ENCODE results near the gene DMRTC2. TPM values are rescaled to one million over a fixed set of nuclear protein-coding genes. Genes with fewer than 3 reads are reported as not detected.

The DMRTC2 gene
- total RNA-seq, 1 donor from 2014 or later, result not detected

DNA sequence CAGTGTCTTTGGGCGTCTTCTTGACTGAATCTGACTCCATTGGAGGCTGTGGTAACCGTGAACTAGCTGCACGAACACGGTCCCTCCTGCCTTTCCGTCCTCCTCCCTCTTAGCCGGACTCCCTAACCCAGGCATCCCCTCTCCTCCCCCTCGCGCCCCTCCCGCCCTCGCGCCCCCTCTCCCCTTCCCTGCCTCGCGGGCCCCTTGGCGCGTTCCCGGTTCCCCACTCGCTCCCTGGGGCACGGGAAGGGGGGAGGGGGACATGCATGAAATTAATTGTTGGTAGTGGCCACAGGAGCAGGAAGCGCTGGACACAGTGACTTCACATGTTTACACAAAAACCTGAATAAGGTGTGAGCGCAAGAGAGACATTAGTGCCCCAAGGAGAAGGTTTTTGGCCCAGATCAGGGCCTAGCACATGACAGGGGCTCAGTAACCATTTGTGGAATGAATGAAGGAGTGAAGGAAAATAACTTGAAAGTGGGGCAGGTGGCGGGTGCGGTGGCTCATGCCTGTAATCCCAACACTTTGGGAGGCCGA lies 279 bp downstream of the DMRTC2 start:
- no peaks in the 10 kb centered on the region for H3K36me3 Mint-ChIP-seq
- H3K27ac Mint-ChIP-seq, result no peak overlapping the region
- no peak for DNase-seq (ENCODE audit: low spot score in 2 of 2, unreplicated experiment in 2 of 2)
- no peaks in the 10 kb centered on the region for H3K4me1 Mint-ChIP-seq
- H3K4me3 Mint-ChIP-seq, result no peak overlapping the region
- H3K9me3 Mint-ChIP-seq, result peaks cover 18% of the 10 kb centered on the region
- TF ChIP-seq CTCF (IDR thresholded peaks at IDR 0.05; ENCODE audit: unreplicated experiment), result no peak
- H3K27me3 Mint-ChIP-seq (ENCODE audit: low read depth), result peaks cover 21% of the 10 kb centered on the region

DNA sequence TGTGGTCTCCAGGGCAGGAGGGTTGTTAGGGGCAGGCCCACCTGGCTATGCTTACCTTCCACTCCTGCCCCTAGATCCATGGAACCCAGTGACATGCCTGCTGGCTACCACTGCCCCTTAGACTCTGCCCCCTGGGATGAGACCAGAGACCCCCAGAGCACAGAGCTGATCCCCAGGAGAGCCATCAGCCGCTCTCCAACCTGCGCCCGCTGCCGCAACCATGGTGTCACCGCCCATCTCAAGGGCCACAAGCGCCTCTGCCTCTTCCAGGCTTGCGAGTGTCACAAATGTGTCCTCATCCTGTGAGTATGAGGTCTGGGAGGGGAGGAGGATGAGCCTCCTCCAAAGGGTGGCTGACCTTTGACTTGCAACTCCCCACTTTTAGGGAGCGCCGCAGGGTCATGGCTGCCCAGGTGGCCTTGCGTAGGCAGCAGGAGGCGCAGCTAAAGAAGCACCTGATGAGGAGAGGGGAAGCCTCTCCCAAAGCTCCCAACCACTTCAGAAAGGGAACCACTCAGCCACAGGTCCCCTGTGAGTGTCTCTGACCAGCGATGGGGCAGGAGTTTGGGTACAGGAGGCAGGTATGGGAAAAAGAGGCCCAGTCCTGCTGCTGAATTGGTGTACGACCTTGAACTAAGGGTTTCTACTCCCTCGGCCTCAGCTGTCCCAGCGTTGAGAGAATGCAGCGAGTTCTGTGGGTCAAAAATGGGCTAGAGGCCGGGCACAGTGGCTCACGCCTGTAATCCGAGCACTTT lies 2.7 kb downstream of the DMRTC2 start:
- peaks cover 18% of the 10 kb centered on the region for H3K9me3 Mint-ChIP-seq
- DNase-seq (ENCODE audit: low spot score in 2 of 2, unreplicated experiment in 2 of 2), result no peak
- no peak overlapping the region for H3K27ac Mint-ChIP-seq
- TF ChIP-seq CTCF (IDR thresholded peaks at IDR 0.05; ENCODE audit: unreplicated experiment), result no peak
- no peaks in the 10 kb centered on the region for H3K4me1 Mint-ChIP-seq
- no peak overlapping the region for H3K4me3 Mint-ChIP-seq
- peaks cover 43% of the 10 kb centered on the region for H3K27me3 Mint-ChIP-seq (ENCODE audit: low read depth)
- no peaks in the 10 kb centered on the region for H3K36me3 Mint-ChIP-seq

DNA sequence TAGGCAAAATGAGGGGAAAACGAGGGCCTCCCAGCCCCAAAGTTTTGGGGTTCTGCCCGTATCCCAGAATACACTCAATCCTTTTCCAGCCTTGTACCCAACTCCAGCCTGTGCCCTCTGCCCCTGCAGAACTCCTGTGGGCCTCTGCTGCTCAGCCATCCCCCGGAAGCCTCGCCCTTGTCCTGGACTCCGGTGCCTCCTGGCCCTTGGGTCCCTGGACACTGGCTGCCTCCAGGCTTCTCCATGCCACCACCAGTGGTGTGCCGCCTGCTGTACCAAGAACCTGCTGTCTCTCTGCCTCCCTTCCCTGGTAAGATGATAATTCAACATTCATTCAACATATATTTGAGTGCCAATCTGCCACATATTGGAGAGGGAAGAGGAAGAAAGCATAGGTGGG lies 3.8 kb downstream of the DMRTC2 start:
- H3K27me3 Mint-ChIP-seq (ENCODE audit: low read depth), result peaks cover 54% of the 10 kb centered on the region
- no peak for DNase-seq (ENCODE audit: low spot score in 2 of 2, unreplicated experiment in 2 of 2)
- H3K36me3 Mint-ChIP-seq, result no peaks in the 10 kb centered on the region
- TF ChIP-seq CTCF (IDR thresholded peaks at IDR 0.05; ENCODE audit: unreplicated experiment), result no peak
- peaks cover 14% of the 10 kb centered on the region for H3K9me3 Mint-ChIP-seq
- H3K4me3 Mint-ChIP-seq, result no peak overlapping the region
- no peaks in the 10 kb centered on the region for H3K4me1 Mint-ChIP-seq
- H3K27ac Mint-ChIP-seq, result no peak overlapping the region

DNA sequence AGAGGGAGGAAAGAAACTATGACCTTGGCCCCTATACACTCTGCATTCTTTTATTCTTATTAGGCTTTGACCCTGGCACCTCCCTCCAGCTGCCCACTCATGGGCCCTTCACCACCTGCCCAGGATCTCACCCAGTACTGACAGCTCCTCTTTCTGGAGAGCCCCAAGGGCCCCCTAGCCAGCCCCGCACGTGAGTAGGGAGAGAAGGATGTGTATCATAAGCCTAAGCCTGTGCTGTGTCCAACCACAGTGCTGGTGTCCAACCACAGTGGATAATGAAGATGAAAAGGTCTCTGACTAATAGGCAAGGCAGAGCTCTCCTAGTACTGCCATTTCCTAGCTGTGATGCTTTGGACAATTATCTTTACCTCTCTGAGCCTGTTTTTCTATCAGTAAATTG lies 4.2 kb downstream of the DMRTC2 start:
- peaks cover 10% of the 10 kb centered on the region for H3K9me3 Mint-ChIP-seq
- no peaks in the 10 kb centered on the region for H3K4me1 Mint-ChIP-seq
- H3K27ac Mint-ChIP-seq, result no peak overlapping the region
- no peak for DNase-seq (ENCODE audit: low spot score in 2 of 2, unreplicated experiment in 2 of 2)
- TF ChIP-seq CTCF (IDR thresholded peaks at IDR 0.05; ENCODE audit: unreplicated experiment), result no peak
- H3K4me3 Mint-ChIP-seq, result no peak overlapping the region
- no peaks in the 10 kb centered on the region for H3K36me3 Mint-ChIP-seq
- H3K27me3 Mint-ChIP-seq (ENCODE audit: low read depth), result peaks cover 58% of the 10 kb centered on the region

- Mint-ChIP-seq H3K27ac (no peak overlapping the region), H3K4me1 (no peaks in the 10 kb centered on the region), H3K27me3 (ENCODE audit: low read depth) (peaks cover 71% of the 10 kb centered on the region), H3K9me3 (peaks cover 7% of the 10 kb centered on the region), H3K36me3 (no peaks in the 10 kb centered on the region), H3K4me3 (no peak overlapping the region)
- DNase-seq (ENCODE audit: low spot score in 2 of 2, unreplicated experiment in 2 of 2), result no peak
- TF ChIP-seq CTCF (IDR thresholded peaks at IDR 0.05; ENCODE audit: unreplicated experiment), result no peak
These were observed 5.5 kb downstream of the DMRTC2 start for GRCh38 chr19:41850381-41850780.

Data from mesothelial cell of epicardium (in vitro differentiated cells).